Nucleus accumbens (tissue), 56 donors: ENCODE results near the gene FTSJ1.
"Not testable (repeated sequence)": the region's sequence is repeated elsewhere in the genome, so short reads cannot be mapped to it uniquely, and the experiment has no call there.

Experiments used
- DNase-seq, 56 donors: peaks; one replicate each; lab custom pipeline; 2025; lab: John Stamatoyannopoulos, UW

The FTSJ1 gene

DNA sequence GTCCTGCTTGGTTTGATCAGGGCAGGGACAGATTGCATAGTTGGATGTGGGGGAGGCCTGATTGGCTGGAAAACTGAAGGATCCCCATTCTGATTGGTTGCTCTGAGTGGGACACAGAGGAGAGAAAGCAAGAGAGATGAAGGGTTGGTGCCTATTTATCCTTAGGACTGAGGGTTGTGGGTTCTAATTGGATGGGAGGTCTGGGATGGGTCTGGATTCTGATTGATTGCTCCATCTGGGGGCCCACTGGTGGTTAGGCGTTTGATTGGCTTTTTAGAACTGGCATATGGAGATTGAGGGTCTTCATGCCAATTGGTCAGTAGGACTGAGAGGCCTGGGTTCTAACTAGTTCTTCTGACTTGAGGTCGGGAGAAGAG lies 45.0 kb downstream of the FTSJ1 start:
- DNase-seq = peak in 13 of 56 donors; percentile 1 to 40 (median 8)

DNA sequence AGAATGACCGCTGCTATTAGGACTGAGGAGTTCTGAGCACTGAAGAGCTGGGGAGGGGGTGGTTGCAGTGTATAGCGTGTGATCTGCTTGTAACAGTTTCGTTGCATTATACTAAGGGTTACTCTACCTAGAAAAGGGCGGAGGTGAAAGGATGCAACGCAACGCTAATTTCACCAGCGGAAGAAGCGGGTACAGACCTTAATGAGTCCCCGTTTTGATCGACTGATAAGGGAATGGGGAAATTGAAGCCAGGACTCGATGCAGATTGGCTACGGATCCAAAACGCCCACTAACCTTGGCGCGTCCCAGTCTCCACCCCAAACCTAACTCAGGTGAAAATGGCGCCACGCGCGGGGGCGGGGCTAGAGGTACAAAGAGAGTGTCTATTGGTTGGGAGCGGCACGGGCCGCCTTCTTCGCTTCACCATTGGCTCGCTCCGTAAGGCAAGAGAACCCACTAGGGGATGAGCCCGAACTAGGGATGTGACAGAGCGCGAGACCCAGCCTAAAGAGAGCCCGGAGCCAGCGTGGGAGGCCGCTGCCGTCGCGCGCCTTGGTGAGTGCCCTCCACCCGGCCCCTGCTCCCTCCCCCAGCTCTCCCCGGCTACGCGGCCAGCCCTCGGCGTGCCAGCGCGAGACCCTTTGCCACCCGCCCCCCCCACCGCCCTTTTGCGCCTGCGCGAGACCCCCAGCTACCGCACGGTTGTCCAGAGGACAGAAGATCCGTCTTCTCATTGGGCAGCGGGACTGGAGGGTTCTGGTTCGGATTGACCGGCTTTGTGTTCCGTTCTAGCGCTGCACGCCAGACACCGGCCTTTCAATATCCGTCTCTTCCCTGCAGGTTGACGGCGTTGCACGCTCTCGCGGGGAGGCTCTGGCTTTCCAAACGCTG lies 45.6 kb downstream of the FTSJ1 start, which contains the start of gene EBP:
EBP (plus strand) TSS at position 456 of the 891 bp plus-strand sequence. CDS start 1,964 bp downstream, outside the sequence.
- DNase-seq = peak; percentile 5 to 92 (median 71)

DNA sequence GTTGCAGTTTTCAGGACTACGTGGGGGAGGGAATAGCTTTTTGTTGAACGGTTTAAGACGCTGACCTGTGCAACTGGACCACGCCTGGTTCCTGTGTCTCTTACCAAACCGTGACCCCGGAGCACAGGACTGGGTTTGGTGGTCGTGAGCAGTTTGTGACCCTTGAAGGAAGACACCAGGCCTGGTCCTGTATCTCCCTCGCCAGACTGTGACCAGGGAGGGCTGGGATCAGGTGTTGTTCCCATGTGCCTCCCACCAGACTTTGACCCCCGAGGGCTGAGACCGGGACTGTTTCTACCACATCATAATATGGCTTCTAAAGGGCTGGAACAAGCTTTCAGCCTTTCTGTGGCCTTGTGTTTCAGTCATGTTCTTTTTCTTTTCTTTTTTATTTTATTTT lies 46.3 kb downstream of the FTSJ1 start:
- peak in 1 of 56 donors; percentile 15 for DNase-seq

DNA sequence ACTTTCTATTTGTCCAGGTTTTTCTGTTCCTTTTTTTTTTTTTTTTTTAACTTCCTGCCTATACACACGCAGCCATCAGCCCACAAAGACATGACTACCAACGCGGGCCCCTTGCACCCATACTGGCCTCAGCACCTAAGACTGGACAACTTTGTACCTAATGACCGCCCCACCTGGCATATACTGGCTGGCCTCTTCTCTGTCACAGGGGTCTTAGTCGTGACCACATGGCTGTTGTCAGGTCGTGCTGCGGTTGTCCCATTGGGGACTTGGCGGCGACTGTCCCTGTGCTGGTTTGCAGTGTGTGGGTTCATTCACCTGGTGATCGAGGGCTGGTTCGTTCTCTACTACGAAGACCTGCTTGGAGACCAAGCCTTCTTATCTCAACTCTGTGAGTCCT lies 47.7 kb downstream of the FTSJ1 start:
- DNase-seq = no peak

DNA sequence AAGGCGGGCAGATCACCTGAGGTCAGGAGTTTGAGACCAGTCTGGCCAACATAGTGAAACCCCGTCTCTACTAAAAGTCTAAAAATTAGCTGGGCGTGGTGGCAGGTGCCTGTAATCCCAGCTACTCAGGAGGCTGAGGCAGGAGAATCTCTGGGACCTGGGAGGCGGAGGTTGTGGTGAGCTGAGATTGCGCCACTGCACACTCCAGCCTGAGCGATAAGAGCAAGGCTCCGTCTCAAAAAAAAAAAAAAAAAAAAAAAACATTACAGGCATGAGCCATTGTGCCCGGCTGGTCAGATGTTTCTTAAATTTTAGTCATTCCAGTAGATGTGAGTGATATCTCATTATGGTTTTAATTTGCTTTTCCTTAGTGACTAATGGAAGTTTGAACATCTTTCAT lies 49.9 kb downstream of the FTSJ1 start:
- DNase-seq = not testable (repeated sequence)

DNA sequence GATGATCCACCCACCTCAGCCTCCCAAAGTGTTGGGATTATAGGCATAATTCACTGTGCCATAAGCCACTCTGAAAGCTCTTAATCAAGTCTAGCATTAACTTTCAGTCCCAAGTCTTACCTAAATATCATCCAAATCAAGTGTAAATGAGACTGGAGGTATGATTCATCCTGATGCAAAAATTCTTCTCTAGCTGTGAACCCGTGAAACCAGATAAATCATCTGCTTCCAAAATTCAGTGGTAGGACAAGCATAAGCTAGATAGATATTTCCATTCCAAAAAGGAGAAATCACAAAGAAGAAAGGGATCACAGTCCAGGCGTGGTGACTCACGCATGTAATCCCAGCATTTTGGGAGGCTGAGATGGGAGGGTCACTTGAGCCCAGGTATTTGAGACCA lies 54.7 kb downstream of the FTSJ1 start:
- DNase-seq = no peak

DNA sequence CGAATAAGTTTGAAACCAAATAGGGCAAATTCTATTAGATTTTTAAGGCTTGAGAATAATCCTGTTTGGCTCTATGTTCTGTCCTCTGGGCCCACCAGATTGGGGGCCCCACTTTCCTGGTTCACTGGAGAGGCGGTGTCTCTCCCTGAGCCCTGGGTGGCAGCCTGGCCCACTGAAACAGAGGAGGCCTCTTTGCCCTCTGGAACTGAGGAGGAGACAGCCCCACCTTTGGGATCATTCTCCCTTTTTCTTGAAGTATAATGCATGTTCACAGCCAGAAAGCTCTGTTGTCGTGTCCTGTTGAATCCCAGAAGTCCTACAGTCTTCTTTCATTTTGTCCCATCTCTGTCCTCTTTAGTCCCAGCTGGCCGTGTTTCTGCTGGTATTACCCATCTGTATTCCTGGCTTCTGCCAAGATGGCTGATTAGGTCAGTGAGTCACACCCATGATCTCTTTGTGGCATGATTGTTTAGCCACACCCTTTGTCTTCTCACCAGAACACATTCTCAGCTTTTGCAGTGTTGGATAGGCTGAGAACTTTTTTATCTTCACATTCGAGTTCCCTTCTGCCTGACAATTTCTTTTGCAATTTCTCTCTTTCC lies 55.5 kb downstream of the FTSJ1 start:
- no peak for DNase-seq

DNA sequence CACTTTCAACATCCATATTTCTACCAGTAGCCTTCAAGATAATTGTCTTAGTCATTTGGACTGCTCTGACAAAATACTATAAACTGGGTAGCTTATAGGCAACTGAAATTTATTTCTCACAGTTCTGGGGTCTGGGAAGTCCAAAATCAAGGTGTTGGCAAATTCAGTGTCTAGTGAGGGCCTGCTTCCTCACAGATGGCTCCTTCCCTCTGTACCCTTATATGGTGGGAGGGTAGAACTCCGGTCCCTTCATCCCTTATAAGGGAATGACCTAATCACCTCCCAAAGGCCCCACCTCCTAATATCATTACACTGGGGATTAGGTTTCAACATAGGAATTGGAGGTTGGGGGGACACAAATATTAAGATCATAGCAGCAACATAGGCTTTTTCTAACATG lies 56.2 kb downstream of the FTSJ1 start:
- no peak for DNase-seq

DNA sequence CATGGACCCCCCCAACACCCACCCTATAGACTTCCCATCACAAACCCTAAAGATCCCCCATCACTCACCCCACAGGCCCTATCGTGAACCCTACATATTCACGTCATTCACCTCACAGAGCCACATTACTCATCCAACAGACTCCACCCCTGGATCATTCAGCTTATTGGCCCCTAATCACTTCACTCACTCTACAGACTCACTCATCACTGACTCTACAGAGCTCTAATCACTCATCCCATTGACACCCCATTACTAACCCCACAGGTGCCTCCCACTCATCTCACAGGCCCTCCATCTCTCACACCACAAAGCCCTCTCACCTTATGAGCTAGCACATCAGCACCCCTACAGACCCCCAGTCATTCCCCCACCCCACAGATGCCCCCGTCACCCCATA lies 57.2 kb downstream of the FTSJ1 start:
- DNase-seq = no peak
